GM12878 (cell line): Measurements from ENCODE around the gene USP46. TPM values are rescaled to one million over a fixed set of nuclear protein-coding genes. Genes with fewer than 3 reads are reported as not detected.

Experiments used
- ATAC-seq: fragments of 200-7000 bp; cut with Tn5 transposase; 3 replicates; pipeline ENCODE4 v1.9.1; 2020; ENCODE audit warnings: mild to moderate bottlenecking, moderate library complexity
- BruUV-seq: library from RNA; stranded (reverse); fragments of 400-500 nt; replicated peaks from 2 replicates; lab custom pipeline; 2021; lab: Mats Ljungman, UMichigan
- CTCF ChIA-PET: fragments of 300-600 bp; sonication (Branson Sonifier 250); formaldehyde crosslinking; extraction: SDS; loops from one replicate; lab custom pipeline; 2021; ENCODE audit warnings: inconsistent platforms; lab: Yijun Ruan, JAX
- POLR2A ChIA-PET: fragments of 350-600 bp; formaldehyde crosslinking; extraction: SDS; loops from one replicate; lab custom pipeline; 2021; ENCODE audit warnings: inconsistent platforms; lab: Charles Lee
- RAD21 ChIA-PET: fragments of 300-600 bp; sonication (Branson Sonifier 250); formaldehyde crosslinking; loops from one replicate; lab custom pipeline; 2023; ENCODE audit warnings: antibody characterized with exemption; ENCODE audit not compliant: unreplicated experiment; lab: Charles Lee
- SMC1A ChIA-PET: fragments of 300-600 bp; sonication (Branson Sonifier 250); formaldehyde crosslinking; loops from one replicate; lab custom pipeline; 2023; ENCODE audit not compliant: unreplicated experiment, uncharacterized antibody; lab: Charles Lee
- DNase-seq: peaks from one replicate; pipeline ENCODE4 v3.0.0-alpha.2; 2011; ENCODE audit warnings: low read depth, low spot score
- FAIRE-seq: peaks from 3 replicates; lab custom pipeline; 2011; peaks lifted over from hg19 to GRCh38; lab: Jason Lieb, UNC
- H2AFZ ChIP-seq: 2 replicates; pipeline ENCODE4 v1.6.0; 2011; ENCODE audit warnings: low read depth, low read length, control low read depth; ENCODE audit not compliant: control insufficient read depth
- H3K27ac ChIP-seq: 2 replicates; pipeline ENCODE4 v1.5.1; 2011; ENCODE audit warnings: control low read depth; ENCODE audit not compliant: control insufficient read depth, insufficient read depth
- H3K27me3 ChIP-seq, 2 experiments: replicated peaks in 1 of 2; 2 replicates each; pipeline versions ENCODE4 v1.6.0 to v1.6.1; 2011; ENCODE audit warnings: low read length in 1 of 2; ENCODE audit not compliant: control insufficient read depth in 2 of 2, insufficient read depth in 2 of 2
- H3K36me3 ChIP-seq, 2 experiments: 2 replicates each; pipeline ENCODE4 v1.5.1; 2011; ENCODE audit warnings: low read length in 1 of 2; ENCODE audit not compliant: control insufficient read depth in 2 of 2, insufficient read depth in 2 of 2
- H3K4me1 ChIP-seq: 2 replicates; pipeline ENCODE4 v1.6.1; 2011; ENCODE audit warnings: mild to moderate bottlenecking, low read length, moderate library complexity, mixed read lengths; ENCODE audit not compliant: control insufficient read depth, insufficient read depth
- H3K4me2 ChIP-seq: 2 replicates; pipeline ENCODE4 v1.6.0; 2011; ENCODE audit warnings: control low read depth; ENCODE audit not compliant: control insufficient read depth, insufficient read depth
- H3K4me3 ChIP-seq: fragments of 200-600 bp; sonication (generic); 2 replicates; pipeline ENCODE4 v1.5.1; 2016
- H3K79me2 ChIP-seq: 2 replicates; pipeline ENCODE4 v1.6.0; 2011; ENCODE audit warnings: low read length; ENCODE audit not compliant: control insufficient read depth, insufficient read depth
- H3K9ac ChIP-seq: 2 replicates; pipeline ENCODE4 v1.8.0; 2011; ENCODE audit warnings: low read length, control low read depth, mixed read lengths; ENCODE audit not compliant: control insufficient read depth, insufficient read depth
- H3K9me3 ChIP-seq: replicated peaks from 3 replicates; pipeline ENCODE4 v1.5.1; 2011; ENCODE audit warnings: mild to moderate bottlenecking, low read length; ENCODE audit not compliant: control insufficient read depth, insufficient read depth
- H4K20me1 ChIP-seq: 2 replicates; pipeline ENCODE4 v1.6.0; 2011; ENCODE audit not compliant: control insufficient read depth, insufficient read depth
- POLR2AphosphoS2 ChIP-seq: IDR thresholded peaks from 2 replicates; pipeline ENCODE4 v1.6.1; 2011; ENCODE audit warnings: low read depth, mild to moderate bottlenecking, low read length, improper control_type of control experiment, moderate library complexity
- REST ChIP-seq: IDR thresholded peaks from 2 replicates; pipeline ENCODE4 v1.6.1; 2012; ENCODE audit warnings: mild to moderate bottlenecking, low read depth, low read length
- SMARCA5 ChIP-seq: fragments of 450-650 bp; IDR thresholded peaks from 2 replicates; pipeline ENCODE4 v1.6.1; 2017; ENCODE audit warnings: mild to moderate bottlenecking
- ZBED1 ChIP-seq: IDR thresholded peaks from 2 replicates; pipeline ENCODE4 v1.6.1; 2016; ENCODE audit warnings: borderline replicate concordance
- ZZZ3 ChIP-seq: IDR thresholded peaks from 2 replicates; pipeline ENCODE4 v1.6.1; 2011; ENCODE audit warnings: low read depth; ENCODE audit not compliant: control insufficient read depth, insufficient read length
- WGBS: methylation state at CpG from one replicate; pipeline ENCODE4 v1.1.6; 2016; ENCODE audit warnings: low lambda C conversion rate; ENCODE audit not compliant: insufficient replicate concordance, insufficient coverage; ENCODE audit errors: missing lambda C conversion rate; 5-methylcytosine and 5-hydroxymethylcytosine counted together
- in situ Hi-C: fragments of 300-500 bp; cut with MboI; formaldehyde crosslinking; loops from 9 replicates; pipeline ENCODE4 v1.14.3; 2018; ENCODE audit warnings: mixed read lengths
- intact Hi-C: fragments of 100-400 bp; cut with micrococcal nuclease; formaldehyde crosslinking; loops from one replicate; pipeline ENCODE4 v1.14.2; 2022; ENCODE audit not compliant: unreplicated experiment
- polyA plus RNA-seq, 11 experiments: library from polyadenylated mRNA; depleted of rRNA in 4 of 11; unstranded in 6 of 11; stranded (reverse) in 5 of 11; fragments of >200 nt; fragmentation: Nextera tagmentation in 4 of 11; fragmentation: Illumina TruSeq in 1 of 11; extraction: Ambion mirVana in 4 of 11; extraction: Trizol in 1 of 11; gene quantifications; 1 replicate in 1 of 11; 2 replicates in 10 of 11; pipeline versions ENCODE4 v1.2.1 to v1.2.3, GENCODE V29; 2011 to 2016; ENCODE audit warnings: inconsistent platforms in 2 of 11, missing spikeins in 2 of 11, low read depth in 1 of 11
- total RNA-seq, 4 experiments: library from RNA; depleted of rRNA in 3 of 4; stranded (reverse); fragments of >200 nt in 3 of 4; fragmentation: Illumina TruSeq in 1 of 4; extraction: Trizol in 1 of 4; gene quantifications; 2 replicates each; pipeline versions ENCODE4 v1.2.1 to v1.2.3, GENCODE V29; 2013 to 2021
- TF ChIP-seq, protein P1 (sequence below): fragments of 450-650 bp; IDR thresholded peaks from 2 replicates; pipeline ENCODE4 v1.6.1; 2017; ENCODE audit warnings: mild to moderate bottlenecking, moderate library complexity

USP46 gene
- total and polyA plus RNA-seq, 10 of the 15 experiments (the other 5 are each of a cell fraction or from before 2014, with no cell fraction given) = 5.3 to 20.1 (median 12.0) TPM

DNA sequence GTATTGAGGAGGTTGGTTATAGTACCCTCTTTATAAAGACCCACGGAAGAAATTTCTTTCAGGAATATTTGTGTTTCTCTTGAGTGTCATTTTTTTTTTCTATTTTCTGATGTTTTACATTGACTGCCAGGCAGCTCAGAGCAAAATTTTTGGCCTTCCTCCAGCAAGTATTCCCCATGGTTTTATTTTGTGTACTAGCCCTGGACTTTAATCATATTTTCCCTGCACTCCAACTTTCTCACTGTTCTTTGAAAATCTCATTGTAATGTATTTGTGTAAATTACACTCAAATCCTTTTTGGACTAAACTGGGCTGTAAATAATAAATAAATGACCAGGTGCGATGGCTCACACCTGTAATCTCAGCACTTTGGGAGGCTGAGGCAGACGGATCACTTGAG, 45.6 kb upstream of the USP46 start (continued):
- TF ChIP-seq REST (no peak), ZZZ3 (no peak)

- in situ Hi-C loops = loop anchor here (25.0 kb wide), 1 partner anchor 658 kb away; the partner anchor contains the start of gene SCFD2
- no peaks in the 10 kb centered on the region for H3K36me3 ChIP-seq
- TF ChIP-seq SMARCA5 = no peak
- TF ChIP-seq, protein P1, sequence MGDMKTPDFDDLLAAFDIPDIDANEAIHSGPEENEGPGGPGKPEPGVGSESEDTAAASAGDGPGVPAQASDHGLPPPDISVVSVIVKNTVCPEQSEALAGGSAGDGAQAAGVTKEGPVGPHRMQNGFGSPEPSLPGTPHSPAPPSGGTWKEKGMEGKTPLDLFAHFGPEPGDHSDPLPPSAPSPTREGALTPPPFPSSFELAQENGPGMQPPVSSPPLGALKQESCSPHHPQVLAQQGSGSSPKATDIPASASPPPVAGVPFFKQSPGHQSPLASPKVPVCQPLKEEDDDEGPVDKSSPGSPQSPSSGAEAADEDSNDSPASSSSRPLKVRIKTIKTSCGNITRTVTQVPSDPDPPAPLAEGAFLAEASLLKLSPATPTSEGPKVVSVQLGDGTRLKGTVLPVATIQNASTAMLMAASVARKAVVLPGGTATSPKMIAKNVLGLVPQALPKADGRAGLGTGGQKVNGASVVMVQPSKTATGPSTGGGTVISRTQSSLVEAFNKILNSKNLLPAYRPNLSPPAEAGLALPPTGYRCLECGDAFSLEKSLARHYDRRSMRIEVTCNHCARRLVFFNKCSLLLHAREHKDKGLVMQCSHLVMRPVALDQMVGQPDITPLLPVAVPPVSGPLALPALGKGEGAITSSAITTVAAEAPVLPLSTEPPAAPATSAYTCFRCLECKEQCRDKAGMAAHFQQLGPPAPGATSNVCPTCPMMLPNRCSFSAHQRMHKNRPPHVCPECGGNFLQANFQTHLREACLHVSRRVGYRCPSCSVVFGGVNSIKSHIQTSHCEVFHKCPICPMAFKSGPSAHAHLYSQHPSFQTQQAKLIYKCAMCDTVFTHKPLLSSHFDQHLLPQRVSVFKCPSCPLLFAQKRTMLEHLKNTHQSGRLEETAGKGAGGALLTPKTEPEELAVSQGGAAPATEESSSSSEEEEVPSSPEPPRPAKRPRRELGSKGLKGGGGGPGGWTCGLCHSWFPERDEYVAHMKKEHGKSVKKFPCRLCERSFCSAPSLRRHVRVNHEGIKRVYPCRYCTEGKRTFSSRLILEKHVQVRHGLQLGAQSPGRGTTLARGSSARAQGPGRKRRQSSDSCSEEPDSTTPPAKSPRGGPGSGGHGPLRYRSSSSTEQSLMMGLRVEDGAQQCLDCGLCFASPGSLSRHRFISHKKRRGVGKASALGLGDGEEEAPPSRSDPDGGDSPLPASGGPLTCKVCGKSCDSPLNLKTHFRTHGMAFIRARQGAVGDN = no peak
- no peak for TF ChIP-seq ZBED1
- TF ChIP-seq POLR2AphosphoS2 = no peak
- ChIA-PET CTCF (interaction anchor here (0.6 to 1.5 kb wide), 3 partner anchors 16 to 69 kb away, joined by 3 to 4 read pairs (median 3); no protein-coding TSS in a partner anchor), RAD21 (no interaction called here), POLR2A (interaction anchor here (0.8 to 1.1 kb wide), 2 partner anchors 9 to 18 kb away, joined by 3 read pairs; no protein-coding TSS in a partner anchor), SMC1A (interaction anchor here (1.0 to 1.9 kb wide), 2 partner anchors 39 to 54 kb away, joined by 3 to 4 read pairs; no protein-coding TSS in a partner anchor)
- WGBS = 82% methylated on average over 1 of the region's 1 CpG
- no peaks in the 10 kb centered on the region for H3K9me3 ChIP-seq
- DNase-seq (no peak), ATAC-seq (no peak), FAIRE-seq (no peak)
- H3K4me2 ChIP-seq = no peak overlapping the region
- peaks cover 17% of the 10 kb centered on the region for H3K4me1 ChIP-seq
- no peak overlapping the region for H2AFZ ChIP-seq
- intact Hi-C loops = no loop called here
- no peaks in the 10 kb centered on the region for H3K27me3 ChIP-seq
- no TSS peak for BruUV-seq
- no peaks in the 10 kb centered on the region for H3K79me2 ChIP-seq
- H3K9ac ChIP-seq = no peak overlapping the region
- no peak overlapping the region for H3K4me3 ChIP-seq
- no peak overlapping the region for H3K27ac ChIP-seq
- H4K20me1 ChIP-seq = no peaks in the 10 kb centered on the region
Observed at GRCh38 chr4:52704133-52704532, 45.0 kb upstream of the USP46 start.
